ENCODE results near the gene TMEM181. TPM values are rescaled to one million over a fixed set of nuclear protein-coding genes. Genes with fewer than 3 reads are reported as not detected.
A peak's percentile ranks its signal among the peaks of the same experiment; 100 is the strongest.

Gene TMEM181
- total and polyA plus RNA-seq, 2 of the 13 experiments (the other 11 are each of a cell fraction or from before 2014, with no cell fraction given): 59.1 to 108 TPM

DNA sequence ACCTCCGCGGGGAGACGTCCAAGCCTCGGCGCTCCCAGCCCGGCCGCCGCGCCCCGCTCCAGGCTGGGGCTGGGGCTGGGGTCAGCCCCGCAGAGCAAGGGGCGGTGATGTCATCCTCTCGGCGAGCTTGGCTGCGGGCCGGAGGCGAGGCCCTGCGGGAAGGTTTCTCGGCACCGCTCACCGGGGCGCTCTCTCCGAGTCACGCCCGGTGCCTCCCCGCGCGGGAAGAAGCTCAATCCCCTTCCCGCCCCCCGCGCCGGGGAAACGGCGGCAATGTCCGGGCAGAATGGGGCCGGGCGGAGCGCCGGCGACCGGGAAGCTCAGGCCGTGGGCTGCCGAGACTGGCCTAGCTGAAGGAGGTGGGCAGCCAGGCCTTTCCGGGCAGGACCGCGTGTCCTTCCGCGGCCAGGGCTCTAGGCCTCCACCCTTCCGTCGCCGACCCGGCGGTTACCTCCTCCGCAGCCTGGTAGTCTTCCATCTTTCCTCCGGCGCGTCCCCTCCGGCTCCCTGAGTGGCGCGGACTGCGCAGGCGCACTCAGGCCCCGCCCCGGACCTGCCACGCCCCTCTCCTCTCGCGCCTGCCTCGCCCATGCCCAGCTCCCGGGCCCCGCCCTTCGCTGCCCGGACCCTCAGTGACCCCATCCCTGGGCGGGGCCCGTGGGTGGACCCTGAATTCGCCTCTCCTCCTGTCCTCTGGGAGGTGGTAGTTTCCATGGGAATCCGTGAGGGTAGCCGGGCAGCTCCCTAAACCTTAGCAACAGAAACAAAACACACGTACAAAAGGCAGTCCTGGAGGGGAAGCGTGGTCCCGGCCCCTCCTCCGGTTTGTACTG lies 84.6 kb downstream of the TMEM181 start, which contains the start of gene DYNLT1 (continued):
- peak; percentile 59; the same call in 1 of the 2 replicates for TF ChIP-seq ZNF773 (CRISPR knock-in tag; IDR thresholded peaks at IDR 0.05; ENCODE audit: borderline replicate concordance)
- TF ChIP-seq TCF7L2 (IDR thresholded peaks at IDR 0.05; ENCODE audit: low read depth, low read length): no peak
- TF ChIP-seq ZNF530 (CRISPR knock-in tag; IDR thresholded peaks at IDR 0.05; ENCODE audit: low read depth): no peak
- TF ChIP-seq SRF (IDR thresholded peaks at IDR 0.05; ENCODE audit: low read depth, low read length): no peak
- no peak for TF ChIP-seq ZNF260 (CRISPR knock-in tag; IDR thresholded peaks at IDR 0.05; ENCODE audit: borderline replicate concordance, low read depth)
- peak; percentile 84 for TF ChIP-seq SAP130 (CRISPR knock-in tag; IDR thresholded peaks at IDR 0.05; ENCODE audit: low read depth)
- TF ChIP-seq DPF2 (CRISPR knock-in tag; IDR thresholded peaks at IDR 0.05; ENCODE audit: borderline replicate concordance, low read depth): no peak
- TF ChIP-seq, protein P1, sequence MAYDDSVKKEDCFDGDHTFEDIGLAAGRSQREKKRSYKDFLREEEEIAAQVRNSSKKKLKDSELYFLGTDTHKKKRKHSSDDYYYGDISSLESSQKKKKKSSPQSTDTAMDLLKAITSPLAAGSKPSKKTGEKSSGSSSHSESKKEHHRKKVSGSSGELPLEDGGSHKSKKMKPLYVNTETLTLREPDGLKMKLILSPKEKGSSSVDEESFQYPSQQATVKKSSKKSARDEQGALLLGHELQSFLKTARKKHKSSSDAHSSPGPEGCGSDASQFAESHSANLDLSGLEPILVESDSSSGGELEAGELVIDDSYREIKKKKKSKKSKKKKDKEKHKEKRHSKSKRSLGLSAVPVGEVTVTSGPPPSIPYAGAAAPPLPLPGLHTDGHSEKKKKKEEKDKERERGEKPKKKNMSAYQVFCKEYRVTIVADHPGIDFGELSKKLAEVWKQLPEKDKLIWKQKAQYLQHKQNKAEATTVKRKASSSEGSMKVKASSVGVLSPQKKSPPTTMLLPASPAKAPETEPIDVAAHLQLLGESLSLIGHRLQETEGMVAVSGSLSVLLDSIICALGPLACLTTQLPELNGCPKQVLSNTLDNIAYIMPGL (CRISPR knock-in tag; IDR thresholded peaks at IDR 0.05; ENCODE audit: borderline replicate concordance in 1 of 2, low read depth in 1 of 2): peak in 1 of 2 experiments; percentile 89; a peak in 2 of 4 replicates
- TF ChIP-seq, protein P2, sequence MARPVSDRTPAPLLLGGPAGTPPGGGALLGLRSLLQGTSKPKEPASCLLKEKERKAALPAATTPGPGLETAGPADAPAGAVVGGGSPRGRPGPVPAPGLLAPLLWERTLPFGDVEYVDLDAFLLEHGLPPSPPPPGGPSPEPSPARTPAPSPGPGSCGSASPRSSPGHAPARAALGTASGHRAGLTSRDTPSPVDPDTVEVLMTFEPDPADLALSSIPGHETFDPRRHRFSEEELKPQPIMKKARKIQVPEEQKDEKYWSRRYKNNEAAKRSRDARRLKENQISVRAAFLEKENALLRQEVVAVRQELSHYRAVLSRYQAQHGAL (CRISPR knock-in tag; IDR thresholded peaks at IDR 0.05; ENCODE audit: not compliant biosample characterization): no peak
- TF ChIP-seq, protein P3, sequence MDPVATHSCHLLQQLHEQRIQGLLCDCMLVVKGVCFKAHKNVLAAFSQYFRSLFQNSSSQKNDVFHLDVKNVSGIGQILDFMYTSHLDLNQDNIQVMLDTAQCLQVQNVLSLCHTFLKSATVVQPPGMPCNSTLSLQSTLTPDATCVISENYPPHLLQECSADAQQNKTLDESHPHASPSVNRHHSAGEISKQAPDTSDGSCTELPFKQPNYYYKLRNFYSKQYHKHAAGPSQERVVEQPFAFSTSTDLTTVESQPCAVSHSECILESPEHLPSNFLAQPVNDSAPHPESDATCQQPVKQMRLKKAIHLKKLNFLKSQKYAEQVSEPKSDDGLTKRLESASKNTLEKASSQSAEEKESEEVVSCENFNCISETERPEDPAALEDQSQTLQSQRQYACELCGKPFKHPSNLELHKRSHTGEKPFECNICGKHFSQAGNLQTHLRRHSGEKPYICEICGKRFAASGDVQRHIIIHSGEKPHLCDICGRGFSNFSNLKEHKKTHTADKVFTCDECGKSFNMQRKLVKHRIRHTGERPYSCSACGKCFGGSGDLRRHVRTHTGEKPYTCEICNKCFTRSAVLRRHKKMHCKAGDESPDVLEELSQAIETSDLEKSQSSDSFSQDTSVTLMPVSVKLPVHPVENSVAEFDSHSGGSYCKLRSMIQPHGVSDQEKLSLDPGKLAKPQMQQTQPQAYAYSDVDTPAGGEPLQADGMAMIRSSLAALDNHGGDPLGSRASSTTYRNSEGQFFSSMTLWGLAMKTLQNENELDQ (CRISPR knock-in tag; IDR thresholded peaks at IDR 0.05; ENCODE audit: borderline replicate concordance): no peak
- TF ChIP-seq AGO2 (optimal IDR thresholded peaks at IDR 0.05; ENCODE audit: low read depth, low read length): peak; percentile 91
- TF ChIP-seq, protein P4, sequence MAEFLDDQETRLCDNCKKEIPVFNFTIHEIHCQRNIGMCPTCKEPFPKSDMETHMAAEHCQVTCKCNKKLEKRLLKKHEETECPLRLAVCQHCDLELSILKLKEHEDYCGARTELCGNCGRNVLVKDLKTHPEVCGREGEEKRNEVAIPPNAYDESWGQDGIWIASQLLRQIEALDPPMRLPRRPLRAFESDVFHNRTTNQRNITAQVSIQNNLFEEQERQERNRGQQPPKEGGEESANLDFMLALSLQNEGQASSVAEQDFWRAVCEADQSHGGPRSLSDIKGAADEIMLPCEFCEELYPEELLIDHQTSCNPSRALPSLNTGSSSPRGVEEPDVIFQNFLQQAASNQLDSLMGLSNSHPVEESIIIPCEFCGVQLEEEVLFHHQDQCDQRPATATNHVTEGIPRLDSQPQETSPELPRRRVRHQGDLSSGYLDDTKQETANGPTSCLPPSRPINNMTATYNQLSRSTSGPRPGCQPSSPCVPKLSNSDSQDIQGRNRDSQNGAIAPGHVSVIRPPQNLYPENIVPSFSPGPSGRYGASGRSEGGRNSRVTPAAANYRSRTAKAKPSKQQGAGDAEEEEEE (CRISPR knock-in tag; IDR thresholded peaks at IDR 0.05; ENCODE audit: borderline replicate concordance): no peak
- peak; percentile 80; the same call in 1 of the 2 replicates for TF ChIP-seq MXD4 (CRISPR knock-in tag; IDR thresholded peaks at IDR 0.05)
- no peak for TF ChIP-seq TEAD2 (CRISPR knock-in tag; IDR thresholded peaks at IDR 0.05)
- TF ChIP-seq RFX1 (IDR thresholded peaks at IDR 0.05): peak; percentile 72; the same call in 1 of the 2 replicates
- TF ChIP-seq ZNF256 (CRISPR knock-in tag; conservative IDR thresholded peaks at IDR 0.05): 0 out of 2 replicates have a peak, but pooled peaks have one; percentile 36
- TF ChIP-seq ZNF335 (CRISPR knock-in tag; IDR thresholded peaks at IDR 0.05): no peak; the same call in 1 of the 2 replicates
- no peak for TF ChIP-seq ZNF652 (CRISPR knock-in tag; IDR thresholded peaks at IDR 0.05; ENCODE audit: borderline replicate concordance, low read depth)
- TF ChIP-seq ZNF350 (CRISPR knock-in tag; IDR thresholded peaks at IDR 0.05; ENCODE audit: borderline replicate concordance, low read depth): peak; percentile 79
- peak; percentile 34; the same call in 1 of the 2 replicates for TF ChIP-seq CHCHD3 (CRISPR knock-in tag; IDR thresholded peaks at IDR 0.05)
- TF ChIP-seq ZBTB1 (CRISPR knock-in tag; IDR thresholded peaks at IDR 0.05; ENCODE audit: borderline replicate concordance): no peak
- no peak; the same call in 1 of the 2 replicates for TF ChIP-seq ZNF879 (CRISPR knock-in tag; IDR thresholded peaks at IDR 0.05)
- TF ChIP-seq ZZZ3 (CRISPR knock-in tag; IDR thresholded peaks at IDR 0.05; ENCODE audit: borderline replicate concordance): 0 out of 2 replicates have a peak, but pooled peaks have one; percentile 24

All from HepG2 (cell line).